Left ventricle myocardium inferior (tissue), 1 donor: ENCODE measurements around the gene OTUD1. TPM values are rescaled to one million over a fixed set of nuclear protein-coding genes. Genes with fewer than 3 reads are reported as not detected.

ENCODE experiments used
- DNase-seq: peaks from one replicate; pipeline ENCODE4 v3.0.0-alpha.2; 2020
- H3K27ac ChIP-seq: fragments of 200-600 bp; replicated peaks from 2 replicates; pipeline ENCODE4 v1.8.0; 2021
- H3K27me3 ChIP-seq: fragments of 200-600 bp; 2 replicates; pipeline ENCODE4 v1.8.0; 2021; ENCODE audit warnings: low read depth
- H3K36me3 ChIP-seq: fragments of 200-600 bp; 2 replicates; pipeline ENCODE4 v1.8.0; 2021
- H3K4me1 ChIP-seq: fragments of 200-600 bp; 2 replicates; pipeline ENCODE4 v1.8.0; 2021
- H3K4me3 ChIP-seq: fragments of 200-600 bp; 2 replicates; pipeline ENCODE4 v1.8.0; 2021; ENCODE audit warnings: mild to moderate bottlenecking, moderate library complexity
- H3K9me3 ChIP-seq: fragments of 200-600 bp; replicated peaks from 2 replicates; pipeline ENCODE4 v1.8.0; 2021
- intact Hi-C: fragments of 100-400 bp; cut with micrococcal nuclease; formaldehyde crosslinking; loops from one replicate; pipeline ENCODE4 v1.11.0; 2022
- total RNA-seq: library from RNA; stranded (reverse); fragmentation: NEBNext Ultra II Directional; extraction: Animal tissue kit (Norgen Biotek cat#: 25700); gene quantifications from one replicate; pipeline ENCODE4 v1.2.1, GENCODE V29; 2021
- TF ChIP-seq, protein P1 (sequence below): fragments of 200-600 bp; IDR thresholded peaks from 2 replicates; pipeline ENCODE4 v1.8.0; 2021; ENCODE audit warnings: antibody characterized with exemption, mild to moderate bottlenecking, borderline replicate concordance
- donor health status: DM: no; HTN: yes; CAD: no; lungs with severe emphysema.

The OTUD1 gene
- total RNA-seq, 1 donor from 2014 or later = 19.5 TPM

DNA sequence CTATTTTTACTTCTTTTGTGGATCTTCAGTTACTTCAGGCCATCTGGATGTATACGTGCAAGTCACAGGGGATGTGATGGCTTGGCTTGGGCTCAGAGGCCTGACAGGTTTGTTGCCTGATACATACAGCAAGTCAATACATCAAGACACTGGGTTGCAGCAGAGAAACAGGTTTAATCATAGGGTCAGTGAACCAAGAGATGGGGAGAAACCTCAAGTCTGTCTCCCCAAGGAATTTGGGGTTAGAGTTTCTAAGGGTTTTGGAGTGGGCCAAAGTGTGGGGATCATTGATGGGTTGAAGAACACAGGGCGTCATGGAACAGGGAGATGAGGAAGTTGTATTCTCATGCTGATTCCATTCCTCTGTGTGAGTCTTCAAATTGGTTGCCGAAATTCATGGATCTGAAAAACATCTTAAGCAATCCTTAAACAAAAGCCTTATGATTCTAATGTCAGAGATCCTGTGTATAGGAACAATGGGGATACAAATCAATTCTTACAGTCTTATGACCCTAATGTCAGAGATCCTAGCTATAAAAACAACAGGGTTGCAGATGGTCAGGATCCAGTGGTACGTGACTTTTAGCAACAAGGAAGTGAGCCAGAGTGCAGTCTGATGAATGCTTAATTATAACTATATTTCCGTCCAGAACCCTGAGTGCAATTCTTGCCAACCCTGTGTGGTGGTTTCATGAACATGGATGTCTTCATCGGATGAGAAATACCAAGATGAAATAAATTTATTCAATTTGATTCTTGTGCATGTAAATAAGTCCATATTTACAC is 18.9 kb downstream of the OTUD1 start:
- no peak overlapping the region for H3K27ac ChIP-seq
- TF ChIP-seq, protein P1, sequence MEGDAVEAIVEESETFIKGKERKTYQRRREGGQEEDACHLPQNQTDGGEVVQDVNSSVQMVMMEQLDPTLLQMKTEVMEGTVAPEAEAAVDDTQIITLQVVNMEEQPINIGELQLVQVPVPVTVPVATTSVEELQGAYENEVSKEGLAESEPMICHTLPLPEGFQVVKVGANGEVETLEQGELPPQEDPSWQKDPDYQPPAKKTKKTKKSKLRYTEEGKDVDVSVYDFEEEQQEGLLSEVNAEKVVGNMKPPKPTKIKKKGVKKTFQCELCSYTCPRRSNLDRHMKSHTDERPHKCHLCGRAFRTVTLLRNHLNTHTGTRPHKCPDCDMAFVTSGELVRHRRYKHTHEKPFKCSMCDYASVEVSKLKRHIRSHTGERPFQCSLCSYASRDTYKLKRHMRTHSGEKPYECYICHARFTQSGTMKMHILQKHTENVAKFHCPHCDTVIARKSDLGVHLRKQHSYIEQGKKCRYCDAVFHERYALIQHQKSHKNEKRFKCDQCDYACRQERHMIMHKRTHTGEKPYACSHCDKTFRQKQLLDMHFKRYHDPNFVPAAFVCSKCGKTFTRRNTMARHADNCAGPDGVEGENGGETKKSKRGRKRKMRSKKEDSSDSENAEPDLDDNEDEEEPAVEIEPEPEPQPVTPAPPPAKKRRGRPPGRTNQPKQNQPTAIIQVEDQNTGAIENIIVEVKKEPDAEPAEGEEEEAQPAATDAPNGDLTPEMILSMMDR = no peak
- no peaks in the 10 kb centered on the region for H3K36me3 ChIP-seq
- no peak overlapping the region for H3K4me3 ChIP-seq
- intact Hi-C loops = no loop called here
- peaks cover 9% of the 10 kb centered on the region for H3K4me1 ChIP-seq
- H3K9me3 ChIP-seq = no peaks in the 10 kb centered on the region
- no peaks in the 10 kb centered on the region for H3K27me3 ChIP-seq
- DNase-seq = no peak

DNA sequence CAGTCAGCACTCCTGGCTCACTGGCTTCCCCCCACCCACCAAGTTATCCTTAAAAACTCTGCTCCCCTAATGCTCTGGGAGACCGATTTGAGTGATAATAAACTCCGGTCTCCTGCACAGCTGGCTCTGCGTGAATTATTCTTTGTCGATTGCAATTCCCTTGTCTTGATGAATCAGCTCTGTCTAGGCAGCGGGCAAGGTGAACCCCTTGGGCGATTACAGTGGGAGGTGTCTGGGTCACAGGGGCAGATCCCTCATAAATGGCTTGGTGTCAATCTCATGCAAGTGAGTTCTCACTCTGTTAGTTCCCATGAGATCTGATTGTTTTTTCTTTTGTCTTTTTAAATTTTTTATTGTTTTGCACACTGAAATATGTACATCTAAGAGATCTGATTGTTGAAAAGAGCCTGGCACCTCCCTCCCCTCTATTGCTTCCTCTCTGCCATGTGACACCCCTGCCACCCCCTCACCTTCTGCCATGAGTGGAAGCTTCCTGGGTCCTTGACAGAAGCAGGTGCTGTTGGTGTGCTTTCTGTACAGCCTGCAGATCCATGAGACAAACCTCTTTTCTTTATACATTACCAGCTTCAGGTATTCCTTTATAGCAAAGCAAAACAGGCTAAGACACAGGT is 20.5 kb downstream of the OTUD1 start:
- peaks cover 8% of the 10 kb centered on the region for H3K4me1 ChIP-seq
- H3K4me3 ChIP-seq = no peak overlapping the region
- no peaks in the 10 kb centered on the region for H3K36me3 ChIP-seq
- TF ChIP-seq, protein P1 = no peak
- intact Hi-C loops = no loop called here
- H3K27ac ChIP-seq = no peak overlapping the region
- no peaks in the 10 kb centered on the region for H3K27me3 ChIP-seq
- DNase-seq = no peak
- no peaks in the 10 kb centered on the region for H3K9me3 ChIP-seq

DNA sequence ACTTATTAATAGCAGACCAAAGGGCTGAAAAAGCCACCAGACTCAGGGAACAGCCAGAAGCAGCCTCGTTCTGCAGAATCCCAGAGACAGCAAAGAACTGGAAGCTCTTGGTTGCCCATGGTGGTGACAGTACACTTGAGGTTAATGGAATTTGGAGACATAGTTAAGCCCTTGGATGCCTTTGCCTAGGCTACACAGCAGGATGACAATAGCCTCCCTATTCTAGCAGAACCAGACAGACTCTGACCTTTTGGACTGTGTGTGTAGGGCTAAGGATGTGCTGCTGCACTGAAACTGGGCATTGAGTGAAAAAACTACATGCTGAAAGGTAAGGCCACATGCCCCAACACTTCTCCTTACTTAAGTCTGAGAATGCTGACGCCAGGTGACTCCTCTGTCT is 22.7 kb downstream of the OTUD1 start:
- Histone ChIP-seq H3K27me3 (no peaks in the 10 kb centered on the region), H3K4me3 (no peak overlapping the region), H3K27ac (peak overlapping the region; percentile 55), H3K4me1 (peaks cover 14% of the 10 kb centered on the region), H3K36me3 (no peaks in the 10 kb centered on the region), H3K9me3 (no peaks in the 10 kb centered on the region)
- no peak for DNase-seq
- TF ChIP-seq, protein P1 = no peak
- intact Hi-C loops = no loop called here

- no peaks in the 10 kb centered on the region for H3K9me3 ChIP-seq
- intact Hi-C loops = no loop called here
- H3K4me3 ChIP-seq = no peak overlapping the region
- TF ChIP-seq, protein P1 = no peak
- H3K27me3 ChIP-seq = no peaks in the 10 kb centered on the region
- no peaks in the 10 kb centered on the region for H3K36me3 ChIP-seq
- H3K27ac ChIP-seq = no peak overlapping the region
- peaks cover 19% of the 10 kb centered on the region for H3K4me1 ChIP-seq
- DNase-seq = no peak
These were observed 28.1 kb downstream of the OTUD1 start for GRCh38 chr10:23467012-23467411.

DNA sequence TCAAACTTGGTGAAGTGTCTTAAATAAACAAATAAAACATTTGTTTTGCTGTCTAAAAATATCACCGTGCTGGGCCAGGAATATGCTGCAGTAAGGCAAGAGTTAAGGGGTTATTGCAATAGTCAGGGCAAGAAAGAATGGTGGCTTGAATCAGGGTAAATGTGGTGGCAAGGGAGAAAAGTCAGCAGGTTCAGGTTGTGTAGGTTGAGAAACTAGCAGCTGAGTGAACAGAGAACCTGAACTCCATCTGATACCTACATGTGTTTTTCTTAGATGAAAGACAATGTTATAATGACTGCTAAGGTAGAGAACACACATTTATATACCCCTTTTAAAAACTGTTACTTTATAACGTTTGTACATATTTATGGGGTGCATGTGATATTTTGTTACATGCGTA is 28.7 kb downstream of the OTUD1 start:
- Histone ChIP-seq H3K9me3 (no peaks in the 10 kb centered on the region), H3K36me3 (no peaks in the 10 kb centered on the region), H3K4me3 (no peak overlapping the region), H3K27ac (no peak overlapping the region), H3K4me1 (peaks cover 14% of the 10 kb centered on the region), H3K27me3 (no peaks in the 10 kb centered on the region)
- intact Hi-C loops = no loop called here
- TF ChIP-seq, protein P1 = no peak
- DNase-seq = no peak
